ENCODE measurements around the gene LYZL6.
"Not testable (repeated sequence)": the region's sequence is repeated elsewhere in the genome, so short reads cannot be mapped to it uniquely, and the experiment has no call there.

LYZL6 gene

GRCh38 chr17:35907691-35908090 lies 35.8 kb downstream of the LYZL6 start:
- Histone ChIP-seq H3K9ac (ENCODE audit: low read depth, low read length) (no peak overlapping the region), H3K36me3 (ENCODE audit: insufficient read depth, low read length) (no peaks in the 10 kb centered on the region), H3K9me3 (ENCODE audit: control insufficient read depth, insufficient read depth, low read length) (peaks cover 2% of the 10 kb centered on the region; the same call in 1 of the 2 replicates), H3K4me1 (ENCODE audit: insufficient read depth, low read length) (no peaks in the 10 kb centered on the region)

GRCh38 chr17:35906926-35907637 lies 36.4 kb downstream of the LYZL6 start:
- Histone ChIP-seq H3K36me3 (ENCODE audit: insufficient read depth, low read length) (no peaks in the 10 kb centered on the region), H3K9me3 (ENCODE audit: control insufficient read depth, insufficient read depth, low read length) (peaks cover 2% of the 10 kb centered on the region; the same call in 1 of the 2 replicates), H3K4me1 (ENCODE audit: insufficient read depth, low read length) (no peaks in the 10 kb centered on the region), H3K9ac (ENCODE audit: low read depth, low read length) (no peak overlapping the region)

- Histone ChIP-seq H3K9ac (ENCODE audit: low read depth, low read length) (no peak overlapping the region), H3K9me3 (ENCODE audit: control insufficient read depth, insufficient read depth, low read length) (peaks cover 2% of the 10 kb centered on the region; the same call in 1 of the 2 replicates), H3K4me1 (ENCODE audit: insufficient read depth, low read length) (no peaks in the 10 kb centered on the region), H3K36me3 (ENCODE audit: insufficient read depth, low read length) (no peaks in the 10 kb centered on the region)
Measured at GRCh38 chr17:35906191-35906925, 37.2 kb downstream of the LYZL6 start.

- no peaks in the 10 kb centered on the region for H3K4me1 ChIP-seq (ENCODE audit: insufficient read depth, low read length)
- no peak overlapping the region for H3K9ac ChIP-seq (ENCODE audit: low read depth, low read length)
- H3K9me3 ChIP-seq (ENCODE audit: control insufficient read depth, insufficient read depth, low read length): no peaks in the 10 kb centered on the region
- H3K36me3 ChIP-seq (ENCODE audit: insufficient read depth, low read length): no peaks in the 10 kb centered on the region
Measured at GRCh38 chr17:35903451-35903850, 40.1 kb downstream of the LYZL6 start.

- Histone ChIP-seq H3K9me3 (ENCODE audit: control insufficient read depth, insufficient read depth, low read length) (no peaks in the 10 kb centered on the region), H3K4me1 (ENCODE audit: insufficient read depth, low read length) (no peaks in the 10 kb centered on the region), H3K9ac (ENCODE audit: low read depth, low read length) (no peak overlapping the region), H3K36me3 (ENCODE audit: insufficient read depth, low read length) (no peaks in the 10 kb centered on the region)
Measured at GRCh38 chr17:35901631-35902175, 41.8 kb downstream of the LYZL6 start.

- Histone ChIP-seq H3K9ac (ENCODE audit: low read depth, low read length) (no peak overlapping the region), H3K36me3 (ENCODE audit: insufficient read depth, low read length) (no peaks in the 10 kb centered on the region), H3K9me3 (ENCODE audit: control insufficient read depth, insufficient read depth, low read length) (no peaks in the 10 kb centered on the region), H3K4me1 (ENCODE audit: insufficient read depth, low read length) (no peaks in the 10 kb centered on the region)
Measured at GRCh38 chr17:35900708-35901480, 42.6 kb downstream of the LYZL6 start.

GRCh38 chr17:35900280-35900679 lies 43.2 kb downstream of the LYZL6 start:
- Histone ChIP-seq H3K9ac (ENCODE audit: low read depth, low read length) (no peak overlapping the region), H3K36me3 (ENCODE audit: insufficient read depth, low read length) (no peaks in the 10 kb centered on the region), H3K4me1 (ENCODE audit: insufficient read depth, low read length) (no peaks in the 10 kb centered on the region), H3K9me3 (ENCODE audit: control insufficient read depth, insufficient read depth, low read length) (no peaks in the 10 kb centered on the region)

GRCh38 chr17:35898283-35899070 lies 45.0 kb downstream of the LYZL6 start:
- Histone ChIP-seq H3K36me3 (ENCODE audit: insufficient read depth, low read length) (no peaks in the 10 kb centered on the region), H3K9me3 (ENCODE audit: control insufficient read depth, insufficient read depth, low read length) (no peaks in the 10 kb centered on the region), H3K9ac (ENCODE audit: low read depth, low read length) (no peak overlapping the region), H3K4me1 (ENCODE audit: insufficient read depth, low read length) (no peaks in the 10 kb centered on the region)

- H3K9ac ChIP-seq (ENCODE audit: low read depth, low read length); H3K36me3 ChIP-seq (ENCODE audit: insufficient read depth, low read length); H3K4me1 ChIP-seq (ENCODE audit: insufficient read depth, low read length); H3K9me3 ChIP-seq (ENCODE audit: control insufficient read depth, insufficient read depth, low read length): not testable (repeated sequence)
Measured at GRCh38 chr17:35897772-35898171, 45.7 kb downstream of the LYZL6 start.

GRCh38 chr17:35895636-35896587 lies 47.6 kb downstream of the LYZL6 start:
- no peaks in the 10 kb centered on the region for H3K36me3 ChIP-seq (ENCODE audit: insufficient read depth, low read length)
- peaks cover 7% of the 10 kb centered on the region; the same call in 1 of the 2 replicates for H3K4me1 ChIP-seq (ENCODE audit: insufficient read depth, low read length)
- H3K9me3 ChIP-seq (ENCODE audit: control insufficient read depth, insufficient read depth, low read length): no peaks in the 10 kb centered on the region
- no peak overlapping the region for H3K9ac ChIP-seq (ENCODE audit: low read depth, low read length)

GRCh38 chr17:35894206-35894605 lies 49.3 kb downstream of the LYZL6 start:
- Histone ChIP-seq H3K9me3 (ENCODE audit: control insufficient read depth, insufficient read depth, low read length) (no peaks in the 10 kb centered on the region; the same call in 1 of the 2 replicates), H3K9ac (ENCODE audit: low read depth, low read length) (no peak overlapping the region), H3K36me3 (ENCODE audit: insufficient read depth, low read length) (no peaks in the 10 kb centered on the region), H3K4me1 (ENCODE audit: insufficient read depth, low read length) (peaks cover 16% of the 10 kb centered on the region)

- Histone ChIP-seq H3K36me3 (ENCODE audit: insufficient read depth, low read length) (no peaks in the 10 kb centered on the region), H3K4me1 (ENCODE audit: insufficient read depth, low read length) (peaks cover 16% of the 10 kb centered on the region), H3K9ac (ENCODE audit: low read depth, low read length) (no peak overlapping the region), H3K9me3 (ENCODE audit: control insufficient read depth, insufficient read depth, low read length) (no peaks in the 10 kb centered on the region; the same call in 1 of the 2 replicates)
Measured at GRCh38 chr17:35893751-35894150, 49.8 kb downstream of the LYZL6 start.
